HepG2 (cell line): ENCODE data around the gene HSCB. TPM values are rescaled to one million over a fixed set of nuclear protein-coding genes. Genes with fewer than 3 reads are reported as not detected.
A peak's percentile ranks its signal among the peaks of the same experiment; 100 is the strongest.

Experiments
- CBX2 ChIP-seq, 2 experiments: fragments of 200-600 bp in 1 of 2; sonication (generic); formaldehyde crosslinking in 1 of 2; IDR thresholded peaks; 2 replicates each; pipeline versions ENCODE4 v1.7.0 to v1.8.1; 2018 to 2022; ENCODE audit warnings: low read depth in 2 of 2, low read length in 1 of 2, mild to moderate bottlenecking in 1 of 2, missing genetic modification reagents in 1 of 2
- CENPX ChIP-seq: sonication (generic); formaldehyde crosslinking; IDR thresholded peaks from 2 replicates; pipeline ENCODE4 v1.9.0; 2021; ENCODE audit warnings: mild to moderate bottlenecking, missing genetic modification reagents, moderate library complexity
- CREB1 ChIP-seq, 2 experiments: fragments of 450-650 bp in 1 of 2; IDR thresholded peaks; 2 replicates each; pipeline ENCODE4 v1.6.1; 2016 to 2017; ENCODE audit warnings: control low read depth in 1 of 2, mild to moderate bottlenecking in 1 of 2, missing compliant biosample characterization in 1 of 2, missing genetic modification characterization in 1 of 2
- FOXO4 ChIP-seq: sonication (generic); formaldehyde crosslinking; conservative IDR thresholded peaks from 2 replicates; pipeline ENCODE4 v1.8.1; 2023; ENCODE audit warnings: missing genetic modification reagents
- HNF4A ChIP-seq: sonication (generic); formaldehyde crosslinking; IDR thresholded peaks from 2 replicates; pipeline ENCODE4 v1.4.0; 2020; ENCODE audit warnings: missing genetic modification reagents
- HNF4G ChIP-seq, 2 experiments: sonication (generic) in 1 of 2; formaldehyde crosslinking in 1 of 2; IDR thresholded peaks; 2 replicates each; pipeline versions ENCODE4 v1.4.0 to v1.6.1; 2011 to 2020; ENCODE audit warnings: borderline replicate concordance in 2 of 2, low read depth in 2 of 2, mild to moderate bottlenecking in 2 of 2, low read length in 1 of 2, missing genetic modification reagents in 1 of 2, moderate library complexity in 1 of 2
- KDM2A ChIP-seq: sonication (generic); formaldehyde crosslinking; IDR thresholded peaks from 2 replicates; pipeline ENCODE4 v1.4.0; 2020; ENCODE audit warnings: low read depth, missing genetic modification reagents, borderline replicate concordance
- PAWR ChIP-seq: sonication (generic); formaldehyde crosslinking; IDR thresholded peaks from 2 replicates; pipeline ENCODE4 v1.4.0; 2020; ENCODE audit warnings: missing genetic modification reagents, mild to moderate bottlenecking, borderline replicate concordance
- PCBP2 ChIP-seq: fragments of 200-400 bp; formaldehyde crosslinking; optimal IDR thresholded peaks from 2 replicates; pipeline ENCODE3; 2018; ENCODE audit warnings: low read length, low read depth; ENCODE audit not compliant: poor library complexity, severe bottlenecking
- RXRA ChIP-seq: sonication (generic); formaldehyde crosslinking; IDR thresholded peaks from 2 replicates; pipeline ENCODE4 v1.5.1; 2020; ENCODE audit warnings: missing genetic modification reagents
- TRIM24 ChIP-seq: sonication (generic); formaldehyde crosslinking; IDR thresholded peaks from 2 replicates; pipeline ENCODE4 v1.8.0; 2022; ENCODE audit warnings: mild to moderate bottlenecking, missing genetic modification reagents
- ZNF331 ChIP-seq: sonication (generic); formaldehyde crosslinking; IDR thresholded peaks from 2 replicates; pipeline ENCODE4 v1.4.0; 2020; ENCODE audit warnings: missing genetic modification reagents
- ZNF354B ChIP-seq: sonication (generic); formaldehyde crosslinking; IDR thresholded peaks from 2 replicates; pipeline ENCODE4 v1.8.0; 2022; ENCODE audit warnings: mild to moderate bottlenecking, missing genetic modification reagents
- ZNF703 ChIP-seq: sonication (generic); formaldehyde crosslinking; IDR thresholded peaks from 2 replicates; pipeline ENCODE4 v1.5.1; 2020; ENCODE audit warnings: missing genetic modification reagents, mild to moderate bottlenecking, moderate library complexity, borderline replicate concordance
- ZNF816 ChIP-seq: sonication (generic); formaldehyde crosslinking; IDR thresholded peaks from 2 replicates; pipeline ENCODE4 v1.8.0; 2022; ENCODE audit warnings: missing genetic modification reagents, mild to moderate bottlenecking, borderline replicate concordance
- polyA plus RNA-seq, 8 experiments: library from polyadenylated mRNA; depleted of rRNA in 3 of 8; stranded (reverse) in 7 of 8; unstranded in 1 of 8; fragments of >200 nt; fragmentation: Illumina TruSeq in 4 of 8; extraction: Trizol in 4 of 8; gene quantifications; 2 replicates each; pipeline versions ENCODE4 v1.2.1 to v1.2.3, GENCODE V29; 2011 to 2016; ENCODE audit warnings: low read depth in 4 of 8, missing spikeins in 1 of 8, mixed read lengths in 1 of 8; ENCODE audit not compliant: insufficient read depth in 1 of 8
- total RNA-seq, 5 experiments: library from RNA; depleted of rRNA; stranded (reverse); fragments of >200 nt; fragmentation: Illumina TruSeq; extraction: Trizol; gene quantifications; 2 replicates each; pipeline ENCODE4 v1.2.3, GENCODE V29; 2016; ENCODE audit warnings: low read depth in 1 of 5
- TF ChIP-seq, protein P1 (sequence below): sonication (generic); formaldehyde crosslinking; IDR thresholded peaks from 2 replicates; pipeline ENCODE4 v1.4.0; 2020; ENCODE audit warnings: mild to moderate bottlenecking, missing genetic modification reagents
- TF ChIP-seq, protein P2 (sequence below): sonication (generic); formaldehyde crosslinking; IDR thresholded peaks from 2 replicates; pipeline ENCODE4 v1.9.0; 2022; ENCODE audit warnings: low read depth, missing genetic modification reagents

Gene HSCB
- total and polyA plus RNA-seq, 2 of the 13 experiments (the other 11 are each of a cell fraction or from before 2014, with no cell fraction given), result 15.4 to 20.9 TPM

- no peak for TF ChIP-seq HNF4G (IDR thresholded peaks at IDR 0.05; ENCODE audit: borderline replicate concordance, low read depth, low read length)
- TF ChIP-seq HNF4G (CRISPR knock-in tag; IDR thresholded peaks at IDR 0.05; ENCODE audit: borderline replicate concordance, low read depth), result no peak
- no peak for TF ChIP-seq PCBP2
- no peak for TF ChIP-seq CREB1 (IDR thresholded peaks at IDR 0.05)
- no peak for TF ChIP-seq CREB1 (CRISPR knock-in tag; IDR thresholded peaks at IDR 0.05)
- TF ChIP-seq ZNF331 (CRISPR knock-in tag), result no peak
- no peak for TF ChIP-seq ZNF816
- TF ChIP-seq KDM2A (CRISPR knock-in tag), result no peak
- TF ChIP-seq PAWR, result no peak
- TF ChIP-seq TRIM24 (CRISPR knock-in tag), result no peak
- no peak for TF ChIP-seq CBX2 (IDR thresholded peaks at IDR 0.05; ENCODE audit: low read depth, low read length)
- no peak for TF ChIP-seq CBX2 (CRISPR knock-in tag; IDR thresholded peaks at IDR 0.05; ENCODE audit: low read depth)
- TF ChIP-seq, protein P1, sequence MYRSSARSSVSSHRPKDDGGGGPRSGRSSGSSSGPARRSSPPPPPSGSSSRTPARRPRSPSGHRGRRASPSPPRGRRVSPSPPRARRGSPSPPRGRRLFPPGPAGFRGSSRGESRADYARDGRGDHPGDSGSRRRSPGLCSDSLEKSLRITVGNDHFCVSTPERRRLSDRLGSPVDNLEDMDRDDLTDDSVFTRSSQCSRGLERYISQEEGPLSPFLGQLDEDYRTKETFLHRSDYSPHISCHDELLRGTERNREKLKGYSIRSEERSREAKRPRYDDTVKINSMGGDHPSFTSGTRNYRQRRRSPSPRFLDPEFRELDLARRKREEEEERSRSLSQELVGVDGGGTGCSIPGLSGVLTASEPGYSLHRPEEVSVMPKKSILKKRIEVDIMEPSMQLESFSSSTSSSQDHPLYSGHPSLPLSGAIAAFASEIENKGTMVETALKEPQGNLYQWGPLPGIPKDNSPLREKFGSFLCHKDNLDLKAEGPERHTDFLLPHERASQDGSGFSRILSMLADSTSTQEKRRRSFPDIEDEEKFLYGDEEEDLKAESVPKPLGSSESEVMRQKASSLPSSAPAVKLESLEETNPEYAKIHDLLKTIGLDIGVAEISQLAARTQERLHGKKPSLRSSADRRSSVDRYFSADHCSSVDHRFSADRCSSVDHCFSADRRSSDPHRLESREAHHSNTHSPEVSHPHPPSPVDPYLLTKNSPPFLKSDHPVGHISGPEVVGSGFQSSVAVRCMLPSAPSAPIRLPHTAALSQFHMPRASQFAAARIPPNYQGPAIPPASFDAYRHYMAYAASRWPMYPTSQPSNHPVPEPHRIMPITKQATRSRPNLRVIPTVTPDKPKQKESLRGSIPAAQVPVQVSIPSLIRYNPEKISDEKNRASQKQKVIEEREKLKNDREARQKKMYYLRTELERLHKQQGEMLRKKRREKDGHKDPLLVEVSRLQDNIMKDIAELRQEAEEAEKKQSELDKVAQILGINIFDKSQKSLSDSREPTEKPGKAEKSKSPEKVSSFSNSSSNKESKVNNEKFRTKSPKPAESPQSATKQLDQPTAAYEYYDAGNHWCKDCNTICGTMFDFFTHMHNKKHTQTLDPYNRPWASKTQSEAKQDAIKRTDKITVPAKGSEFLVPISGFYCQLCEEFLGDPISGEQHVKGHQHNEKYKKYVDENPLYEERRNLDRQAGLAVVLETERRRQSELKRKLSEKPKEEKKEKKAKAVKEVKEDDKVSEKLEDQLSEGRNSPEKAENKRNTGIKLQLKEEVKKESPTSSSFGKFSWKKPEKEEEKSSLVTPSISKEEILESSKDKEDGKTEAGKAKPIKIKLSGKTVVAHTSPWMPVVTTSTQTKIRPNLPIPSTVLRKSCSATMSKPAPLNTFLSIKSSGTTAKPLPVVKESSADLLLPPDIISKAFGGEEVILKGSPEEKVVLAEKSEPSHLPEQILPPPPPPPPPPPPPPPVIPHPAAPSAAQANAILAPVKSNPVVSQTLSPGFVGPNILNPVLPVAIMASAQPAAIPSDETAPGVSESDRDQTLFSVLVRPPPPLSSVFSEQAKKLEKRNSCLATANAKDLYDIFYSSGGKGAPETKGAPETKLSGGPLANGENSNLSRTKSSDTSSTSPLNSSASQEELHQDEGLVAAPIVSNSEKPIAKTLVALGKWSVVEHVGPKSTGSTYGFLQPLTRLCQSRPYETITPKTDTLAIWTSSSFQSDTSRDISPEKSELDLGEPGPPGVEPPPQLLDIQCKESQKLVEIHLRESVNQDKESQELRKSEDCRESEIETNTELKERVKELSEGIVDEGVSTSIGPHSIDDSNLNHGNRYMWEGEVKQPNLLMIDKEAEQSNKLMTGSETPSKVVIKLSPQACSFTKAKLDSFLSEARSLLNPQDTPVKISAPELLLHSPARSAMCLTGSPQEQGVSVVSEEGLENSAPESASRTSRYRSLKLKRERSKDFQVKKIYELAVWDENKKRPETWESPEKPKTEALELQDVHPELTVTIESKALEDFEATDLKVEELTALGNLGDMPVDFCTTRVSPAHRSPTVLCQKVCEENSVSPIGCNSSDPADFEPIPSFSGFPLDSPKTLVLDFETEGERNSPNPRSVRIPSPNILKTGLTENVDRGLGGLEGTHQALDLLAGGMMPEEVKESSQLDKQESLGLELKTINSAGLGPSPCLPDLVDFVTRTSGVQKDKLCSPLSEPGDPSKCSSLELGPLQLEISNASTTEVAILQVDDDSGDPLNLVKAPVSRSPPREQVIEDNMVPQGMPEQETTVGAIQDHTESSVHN (CRISPR knock-in tag), result no peak
- no peak for TF ChIP-seq ZNF703
- TF ChIP-seq HNF4A (CRISPR knock-in tag), result 0 out of 2 replicates have a peak, but pooled peaks have one; percentile 3
- TF ChIP-seq FOXO4, result no peak
- TF ChIP-seq, protein P2, sequence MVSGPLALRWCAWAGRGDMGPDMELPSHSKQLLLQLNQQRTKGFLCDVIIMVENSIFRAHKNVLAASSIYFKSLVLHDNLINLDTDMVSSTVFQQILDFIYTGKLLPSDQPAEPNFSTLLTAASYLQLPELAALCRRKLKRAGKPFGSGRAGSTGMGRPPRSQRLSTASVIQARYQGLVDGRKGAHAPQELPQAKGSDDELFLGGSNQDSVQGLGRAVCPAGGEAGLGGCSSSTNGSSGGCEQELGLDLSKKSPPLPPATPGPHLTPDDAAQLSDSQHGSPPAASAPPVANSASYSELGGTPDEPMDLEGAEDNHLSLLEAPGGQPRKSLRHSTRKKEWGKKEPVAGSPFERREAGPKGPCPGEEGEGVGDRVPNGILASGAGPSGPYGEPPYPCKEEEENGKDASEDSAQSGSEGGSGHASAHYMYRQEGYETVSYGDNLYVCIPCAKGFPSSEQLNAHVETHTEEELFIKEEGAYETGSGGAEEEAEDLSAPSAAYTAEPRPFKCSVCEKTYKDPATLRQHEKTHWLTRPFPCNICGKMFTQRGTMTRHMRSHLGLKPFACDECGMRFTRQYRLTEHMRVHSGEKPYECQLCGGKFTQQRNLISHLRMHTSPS, result no peak
- TF ChIP-seq CENPX (CRISPR knock-in tag), result no peak
- no peak for TF ChIP-seq ZNF354B (CRISPR knock-in tag)
- TF ChIP-seq RXRA (CRISPR knock-in tag), result no peak
These were observed 57.9 kb downstream of the HSCB start (continued) for GRCh38 chr22:28799606-28800307.
